Measurements from ENCODE around the gene ADAM15.

ADAM15 gene

DNA sequence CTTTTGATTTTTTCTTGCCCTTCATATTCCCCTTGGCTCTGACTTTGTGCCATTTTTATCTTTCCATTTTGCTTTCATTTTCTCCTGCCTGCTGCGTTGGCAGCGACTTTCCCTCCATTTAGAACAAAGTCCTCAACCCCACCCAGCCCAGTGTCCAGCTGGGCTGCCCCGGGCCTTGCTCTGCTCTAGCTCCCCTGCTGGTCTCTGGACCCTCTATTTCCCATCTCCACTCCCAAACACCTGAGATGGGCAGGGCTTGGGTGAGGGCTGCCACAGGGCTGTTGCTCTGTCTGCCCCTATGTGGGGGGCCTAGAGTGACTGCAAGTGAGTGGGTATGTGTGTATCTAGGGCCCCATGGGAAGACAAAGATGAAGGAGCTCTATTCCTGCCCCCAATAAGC lies 7.3 kb upstream of the ADAM15 start:
- TF ChIP-seq, protein P1, sequence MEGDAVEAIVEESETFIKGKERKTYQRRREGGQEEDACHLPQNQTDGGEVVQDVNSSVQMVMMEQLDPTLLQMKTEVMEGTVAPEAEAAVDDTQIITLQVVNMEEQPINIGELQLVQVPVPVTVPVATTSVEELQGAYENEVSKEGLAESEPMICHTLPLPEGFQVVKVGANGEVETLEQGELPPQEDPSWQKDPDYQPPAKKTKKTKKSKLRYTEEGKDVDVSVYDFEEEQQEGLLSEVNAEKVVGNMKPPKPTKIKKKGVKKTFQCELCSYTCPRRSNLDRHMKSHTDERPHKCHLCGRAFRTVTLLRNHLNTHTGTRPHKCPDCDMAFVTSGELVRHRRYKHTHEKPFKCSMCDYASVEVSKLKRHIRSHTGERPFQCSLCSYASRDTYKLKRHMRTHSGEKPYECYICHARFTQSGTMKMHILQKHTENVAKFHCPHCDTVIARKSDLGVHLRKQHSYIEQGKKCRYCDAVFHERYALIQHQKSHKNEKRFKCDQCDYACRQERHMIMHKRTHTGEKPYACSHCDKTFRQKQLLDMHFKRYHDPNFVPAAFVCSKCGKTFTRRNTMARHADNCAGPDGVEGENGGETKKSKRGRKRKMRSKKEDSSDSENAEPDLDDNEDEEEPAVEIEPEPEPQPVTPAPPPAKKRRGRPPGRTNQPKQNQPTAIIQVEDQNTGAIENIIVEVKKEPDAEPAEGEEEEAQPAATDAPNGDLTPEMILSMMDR (IDR thresholded peaks at IDR 0.05; ENCODE audit: low read depth, low read length) = no peak
- TF ChIP-seq, protein P2, sequence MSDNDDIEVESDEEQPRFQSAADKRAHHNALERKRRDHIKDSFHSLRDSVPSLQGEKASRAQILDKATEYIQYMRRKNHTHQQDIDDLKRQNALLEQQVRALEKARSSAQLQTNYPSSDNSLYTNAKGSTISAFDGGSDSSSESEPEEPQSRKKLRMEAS (IDR thresholded peaks at IDR 0.05; ENCODE audit: low read depth, low read length) = no peak
- no peak for TF ChIP-seq POLR2A (IDR thresholded peaks at IDR 0.05; ENCODE audit: extremely low read depth, insufficient read length)
- no peak for TF ChIP-seq MYC (IDR thresholded peaks at IDR 0.05; ENCODE audit: low read depth, low read length)
- no peak overlapping the region for H3K4me3 ChIP-seq (ENCODE audit: low read depth, low read length)
- DNase-seq (ENCODE audit: low read depth) = no peak

DNA sequence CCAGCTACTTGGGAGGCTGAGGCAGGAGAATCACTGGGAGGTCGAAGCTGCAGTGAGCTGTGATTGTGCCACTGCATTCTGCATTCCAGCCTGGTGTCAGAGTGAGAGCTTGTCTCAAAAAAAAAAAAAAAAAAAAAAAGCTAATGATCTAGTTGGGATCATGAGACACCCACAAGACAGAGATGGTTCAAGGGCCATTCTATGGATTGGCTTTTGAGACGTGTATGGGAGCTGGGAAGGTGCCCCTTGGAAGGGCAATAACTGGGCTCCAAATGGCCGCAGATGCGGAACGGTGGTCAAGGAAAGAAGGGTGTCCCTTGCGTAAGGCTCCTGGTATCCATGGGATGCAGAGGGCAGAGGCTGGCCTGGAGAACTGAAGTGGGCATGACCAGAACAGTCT lies 6.8 kb upstream of the ADAM15 start:
- no peak overlapping the region for H3K4me3 ChIP-seq (ENCODE audit: low read depth, low read length)
- DNase-seq (ENCODE audit: low read depth) = no peak
- TF ChIP-seq, protein P1 (IDR thresholded peaks at IDR 0.05; ENCODE audit: low read depth, low read length) = no peak
- TF ChIP-seq, protein P2 (IDR thresholded peaks at IDR 0.05; ENCODE audit: low read depth, low read length) = no peak
- TF ChIP-seq POLR2A (IDR thresholded peaks at IDR 0.05; ENCODE audit: extremely low read depth, insufficient read length) = no peak
- no peak for TF ChIP-seq MYC (IDR thresholded peaks at IDR 0.05; ENCODE audit: low read depth, low read length)

DNA sequence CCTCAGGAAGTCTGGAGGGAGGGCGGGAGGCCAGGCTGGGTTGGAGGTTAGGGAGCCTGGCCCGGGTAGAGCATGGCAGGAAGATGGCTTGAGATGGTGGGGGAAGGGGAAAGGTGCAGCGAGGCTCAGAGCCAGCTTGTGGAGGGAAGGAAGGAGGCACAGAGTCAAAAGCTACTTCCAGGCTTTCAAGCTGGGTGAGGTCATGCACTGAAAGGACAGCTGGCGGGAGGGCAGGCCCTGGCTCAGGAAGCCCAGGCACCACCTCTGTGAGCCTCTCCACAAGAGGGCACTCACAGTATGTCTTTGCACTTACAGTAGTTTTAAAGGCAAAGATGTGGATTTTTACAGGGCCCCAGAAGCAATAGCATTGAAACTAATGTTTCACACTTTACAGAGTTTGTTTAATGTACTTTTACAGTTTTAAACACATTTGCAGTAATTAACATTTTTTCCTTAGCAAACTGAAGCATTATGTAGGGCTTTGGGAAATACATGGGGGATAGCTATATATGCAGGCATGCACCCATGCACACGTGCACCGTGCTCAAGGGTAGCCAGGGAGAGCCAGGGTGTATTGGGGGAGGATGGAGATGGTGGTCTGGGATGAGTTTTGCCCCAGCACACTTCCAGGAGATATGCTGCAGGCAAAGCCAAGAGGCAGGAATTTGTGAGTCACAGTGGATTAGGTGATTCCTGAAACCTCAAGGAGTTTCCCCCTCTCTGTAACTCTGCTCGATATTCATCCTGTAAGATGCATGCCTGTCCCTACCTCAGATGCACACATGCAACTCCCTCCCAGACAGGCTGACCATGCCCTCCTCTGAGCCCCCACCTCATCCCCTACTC lies 6.1 kb upstream of the ADAM15 start:
- no peak overlapping the region for H3K4me3 ChIP-seq (ENCODE audit: low read depth, low read length)
- TF ChIP-seq MYC (IDR thresholded peaks at IDR 0.05; ENCODE audit: low read depth, low read length) (no peak), POLR2A (IDR thresholded peaks at IDR 0.05; ENCODE audit: extremely low read depth, insufficient read length) (no peak)
- TF ChIP-seq, protein P1 (IDR thresholded peaks at IDR 0.05; ENCODE audit: low read depth, low read length) = peak; percentile 64
- TF ChIP-seq, protein P2 (IDR thresholded peaks at IDR 0.05; ENCODE audit: low read depth, low read length) = peak; percentile 8; the same call in 1 of the 2 replicates
- peak; percentile 79 for DNase-seq (ENCODE audit: low read depth)

DNA sequence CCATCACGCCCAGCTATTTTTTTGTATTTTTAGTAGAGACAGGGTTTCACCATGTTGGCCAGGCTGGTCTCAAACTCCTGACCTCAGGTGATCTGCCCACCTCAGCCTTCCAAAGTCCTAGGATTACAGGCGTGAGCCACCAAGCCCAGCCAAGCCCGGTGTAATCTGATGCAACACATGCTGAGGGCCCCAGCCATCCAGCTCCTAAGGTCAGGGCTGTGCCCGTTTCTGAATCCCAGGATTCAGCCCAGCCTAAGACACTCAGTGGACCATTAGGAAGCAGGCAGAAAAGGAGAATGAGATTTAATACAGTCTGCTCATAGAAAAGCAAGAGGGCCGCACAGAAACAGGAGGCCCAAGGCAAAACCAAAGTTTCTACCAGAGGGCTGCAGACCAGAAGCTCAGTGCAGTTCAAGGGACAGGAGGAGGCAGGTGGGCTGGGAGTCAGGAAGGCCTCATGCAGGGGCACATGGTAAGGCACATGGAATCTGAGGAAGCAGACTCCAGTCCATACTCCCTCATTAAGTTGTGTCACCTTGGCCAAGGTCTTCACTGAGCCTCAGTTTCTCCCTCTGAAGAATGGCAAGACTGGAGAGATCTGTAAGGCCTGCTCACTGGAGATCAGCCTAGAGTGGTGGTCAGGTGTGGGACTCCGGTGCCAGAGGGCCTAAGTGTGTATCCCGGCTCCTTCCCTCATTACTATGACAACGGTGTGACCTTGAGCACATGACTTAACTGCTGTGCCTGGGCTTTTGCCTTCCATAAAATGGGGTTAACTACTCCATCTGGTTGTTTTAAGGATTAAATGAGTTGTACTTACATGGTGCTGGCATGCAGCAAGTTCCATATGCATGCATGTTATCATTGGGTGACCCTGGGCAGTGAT lies 2.4 kb upstream of the ADAM15 start:
- H3K4me3 ChIP-seq (ENCODE audit: low read depth, low read length) = no peak overlapping the region
- DNase-seq (ENCODE audit: low read depth) = no peak
- no peak for TF ChIP-seq MYC (IDR thresholded peaks at IDR 0.05; ENCODE audit: low read depth, low read length)
- TF ChIP-seq, protein P2 (IDR thresholded peaks at IDR 0.05; ENCODE audit: low read depth, low read length) = no peak
- TF ChIP-seq, protein P1 (IDR thresholded peaks at IDR 0.05; ENCODE audit: low read depth, low read length) = no peak
- TF ChIP-seq POLR2A (IDR thresholded peaks at IDR 0.05; ENCODE audit: extremely low read depth, insufficient read length) = no peak

DNA sequence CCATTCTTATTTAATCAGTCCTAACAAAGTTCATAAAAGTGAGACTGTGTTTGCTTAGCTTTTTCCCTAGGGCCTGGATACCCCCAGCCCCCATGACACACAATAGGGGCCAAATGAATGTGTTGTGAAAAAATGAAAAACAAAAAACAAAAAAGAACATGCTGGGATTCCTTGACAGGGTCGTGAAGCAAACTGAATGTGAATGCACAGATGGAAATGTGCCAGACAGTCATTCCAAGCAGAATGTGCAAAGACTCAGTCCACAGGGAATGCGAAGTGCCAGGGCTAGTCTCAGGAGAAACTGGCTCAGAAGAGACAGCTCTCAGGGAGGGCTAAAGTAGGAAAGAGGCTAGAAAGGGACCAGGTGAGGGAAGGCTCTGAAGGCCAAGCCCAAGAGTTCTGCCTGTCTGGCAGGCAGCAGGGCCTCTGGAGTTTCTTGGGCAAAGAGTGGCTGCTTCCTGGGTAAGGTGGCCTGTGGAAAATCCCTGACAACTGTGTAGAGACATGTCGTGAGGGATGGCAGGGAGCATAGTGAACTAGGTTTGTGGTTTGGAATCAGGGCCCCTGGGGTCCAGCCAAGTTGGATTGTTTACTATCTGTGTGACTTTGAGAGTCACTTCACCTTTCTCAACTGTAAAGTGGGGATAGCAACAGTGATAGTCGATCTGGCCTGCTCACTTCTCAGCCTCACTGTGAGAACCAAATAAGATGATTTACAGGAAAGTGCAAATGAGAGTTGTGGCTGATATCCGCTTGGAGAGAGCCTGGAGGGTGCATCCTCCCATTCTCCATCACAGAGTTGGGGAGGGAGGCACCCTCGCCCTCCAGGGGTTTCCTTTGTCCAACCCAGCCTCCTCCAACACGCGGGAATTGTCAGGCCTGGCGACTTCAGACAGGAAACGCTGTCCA lies 1.2 kb upstream of the ADAM15 start:
- no peak for TF ChIP-seq MYC (IDR thresholded peaks at IDR 0.05; ENCODE audit: low read depth, low read length)
- TF ChIP-seq, protein P2 (IDR thresholded peaks at IDR 0.05; ENCODE audit: low read depth, low read length) = no peak; the same call in 1 of the 2 replicates
- TF ChIP-seq, protein P1 (IDR thresholded peaks at IDR 0.05; ENCODE audit: low read depth, low read length) = no peak
- TF ChIP-seq POLR2A (IDR thresholded peaks at IDR 0.05; ENCODE audit: extremely low read depth, insufficient read length) = no peak
- DNase-seq (ENCODE audit: low read depth) = no peak
- H3K4me3 ChIP-seq (ENCODE audit: low read depth, low read length) = peak overlapping the region; percentile 70
